ENCODE results near the gene ATF4. TPM values are rescaled to one million over a fixed set of nuclear protein-coding genes. Genes with fewer than 3 reads are reported as not detected.

Gene ATF4
- polyA plus RNA-seq, 12 donors: 294 to 376 (median 332) TPM; not detected in 1

DNA sequence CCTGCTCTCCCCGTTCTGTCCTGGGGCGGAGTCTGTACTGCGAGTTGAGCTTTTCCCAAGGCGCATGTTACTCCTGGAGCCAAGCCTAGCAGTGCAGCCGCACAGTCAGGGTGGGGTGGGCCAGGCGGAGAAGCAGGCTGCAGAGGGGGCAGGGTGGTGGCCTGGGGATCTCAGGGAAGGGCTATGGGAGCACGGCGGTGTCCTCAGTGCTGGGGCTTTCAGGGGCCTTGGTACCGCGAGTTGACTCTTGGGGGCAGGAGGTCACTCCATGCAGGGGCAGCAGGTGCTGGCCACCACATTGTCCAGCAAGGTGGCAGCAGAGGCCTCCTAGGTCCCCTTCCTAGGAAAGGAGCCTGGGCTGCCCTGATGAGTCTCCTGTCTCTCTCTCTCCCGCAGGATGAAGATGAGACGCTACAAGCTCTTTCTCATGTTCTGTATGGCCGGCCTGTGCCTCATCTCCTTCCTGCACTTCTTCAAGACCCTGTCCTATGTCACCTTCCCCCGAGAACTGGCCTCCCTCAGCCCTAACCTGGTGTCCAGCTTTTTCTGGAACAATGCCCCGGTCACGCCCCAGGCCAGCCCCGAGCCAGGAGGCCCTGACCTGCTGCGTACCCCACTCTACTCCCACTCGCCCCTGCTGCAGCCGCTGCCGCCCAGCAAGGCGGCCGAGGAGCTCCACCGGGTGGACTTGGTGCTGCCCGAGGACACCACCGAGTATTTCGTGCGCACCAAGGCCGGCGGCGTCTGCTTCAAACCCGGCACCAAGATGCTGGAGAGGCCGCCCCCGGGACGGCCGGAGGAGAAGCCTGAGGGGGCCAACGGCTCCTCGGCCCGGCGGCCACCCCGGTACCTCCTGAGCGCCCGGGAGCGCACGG is 33.2 kb upstream of the ATF4 start:
- no peak for DNase-seq

DNA sequence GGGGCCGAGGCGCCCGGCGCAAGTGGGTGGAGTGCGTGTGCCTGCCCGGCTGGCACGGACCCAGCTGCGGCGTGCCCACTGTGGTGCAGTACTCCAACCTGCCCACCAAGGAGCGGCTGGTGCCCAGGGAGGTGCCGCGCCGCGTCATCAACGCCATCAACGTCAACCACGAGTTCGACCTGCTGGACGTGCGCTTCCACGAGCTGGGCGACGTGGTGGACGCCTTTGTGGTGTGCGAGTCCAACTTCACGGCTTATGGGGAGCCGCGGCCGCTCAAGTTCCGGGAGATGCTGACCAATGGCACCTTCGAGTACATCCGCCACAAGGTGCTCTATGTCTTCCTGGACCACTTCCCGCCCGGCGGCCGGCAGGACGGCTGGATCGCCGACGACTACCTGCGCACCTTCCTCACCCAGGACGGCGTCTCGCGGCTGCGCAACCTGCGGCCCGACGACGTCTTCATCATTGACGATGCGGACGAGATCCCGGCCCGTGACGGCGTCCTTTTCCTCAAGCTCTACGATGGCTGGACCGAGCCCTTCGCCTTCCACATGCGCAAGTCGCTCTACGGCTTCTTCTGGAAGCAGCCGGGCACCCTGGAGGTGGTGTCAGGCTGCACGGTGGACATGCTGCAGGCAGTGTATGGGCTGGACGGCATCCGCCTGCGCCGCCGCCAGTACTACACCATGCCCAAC is 32.4 kb upstream of the ATF4 start:
- DNase-seq: no peak

DNA sequence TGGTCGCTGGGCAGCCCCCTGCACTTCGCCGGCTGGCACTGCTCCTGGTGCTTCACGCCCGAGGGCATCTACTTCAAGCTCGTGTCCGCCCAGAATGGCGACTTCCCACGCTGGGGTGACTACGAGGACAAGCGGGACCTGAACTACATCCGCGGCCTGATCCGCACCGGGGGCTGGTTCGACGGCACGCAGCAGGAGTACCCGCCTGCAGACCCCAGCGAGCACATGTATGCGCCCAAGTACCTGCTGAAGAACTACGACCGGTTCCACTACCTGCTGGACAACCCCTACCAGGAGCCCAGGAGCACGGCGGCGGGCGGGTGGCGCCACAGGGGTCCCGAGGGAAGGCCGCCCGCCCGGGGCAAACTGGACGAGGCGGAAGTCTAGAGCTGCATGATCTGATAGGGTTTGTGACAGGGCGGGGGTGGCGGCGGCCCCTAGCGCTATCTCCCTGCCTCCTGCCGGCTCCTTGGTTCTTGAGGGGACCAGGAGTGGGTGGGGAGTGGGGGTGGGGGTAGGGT is 31.7 kb upstream of the ATF4 start:
- no peak for DNase-seq

DNA sequence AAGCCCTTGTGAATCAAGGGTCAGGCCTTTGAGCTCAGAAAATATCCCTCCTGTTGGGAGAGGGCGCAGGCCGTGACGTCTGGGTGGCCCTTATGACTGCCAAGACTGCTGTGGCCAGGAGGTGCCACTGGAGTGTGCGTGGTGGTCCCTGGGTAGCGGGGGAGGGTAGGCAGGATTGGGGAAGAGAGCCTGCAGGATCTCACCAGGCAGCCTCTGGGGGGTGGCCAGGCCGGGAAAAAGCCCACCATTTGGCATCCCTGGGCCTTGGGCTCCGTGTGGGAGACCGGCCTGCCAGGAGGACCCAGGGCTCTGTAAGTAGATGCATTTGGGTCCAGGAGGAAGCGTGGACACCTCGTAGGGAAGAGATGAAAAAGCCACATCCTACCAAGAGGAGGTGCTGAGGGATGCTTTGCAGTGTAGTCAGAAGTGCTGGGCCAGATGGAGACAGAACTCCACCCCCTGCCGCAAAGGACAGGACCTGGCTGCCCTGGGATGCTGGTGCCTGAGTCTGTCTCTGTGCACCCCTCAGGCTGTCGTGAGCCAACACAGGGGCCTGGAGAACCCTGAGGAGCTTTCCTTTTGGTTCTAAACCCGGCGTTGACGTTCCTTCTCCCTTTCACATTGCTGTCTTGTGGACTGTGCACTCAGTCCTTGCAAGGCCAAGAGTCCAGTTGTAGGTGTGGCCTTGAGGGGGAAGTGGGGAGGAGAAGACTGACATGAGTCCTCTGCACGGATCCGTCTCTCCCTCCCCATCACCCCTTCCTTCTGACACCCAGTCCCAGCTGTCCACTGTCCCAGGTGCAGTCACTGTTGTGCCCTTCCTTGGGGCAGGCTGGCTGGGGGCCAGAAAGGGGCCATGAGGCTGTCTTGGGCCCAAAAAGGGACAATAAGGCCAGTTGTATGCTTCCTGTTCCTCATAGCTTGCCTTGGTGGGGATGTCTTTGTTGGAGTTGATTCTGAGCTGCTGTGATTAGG is 31.0 kb upstream of the ATF4 start:
- DNase-seq: no peak

DNA sequence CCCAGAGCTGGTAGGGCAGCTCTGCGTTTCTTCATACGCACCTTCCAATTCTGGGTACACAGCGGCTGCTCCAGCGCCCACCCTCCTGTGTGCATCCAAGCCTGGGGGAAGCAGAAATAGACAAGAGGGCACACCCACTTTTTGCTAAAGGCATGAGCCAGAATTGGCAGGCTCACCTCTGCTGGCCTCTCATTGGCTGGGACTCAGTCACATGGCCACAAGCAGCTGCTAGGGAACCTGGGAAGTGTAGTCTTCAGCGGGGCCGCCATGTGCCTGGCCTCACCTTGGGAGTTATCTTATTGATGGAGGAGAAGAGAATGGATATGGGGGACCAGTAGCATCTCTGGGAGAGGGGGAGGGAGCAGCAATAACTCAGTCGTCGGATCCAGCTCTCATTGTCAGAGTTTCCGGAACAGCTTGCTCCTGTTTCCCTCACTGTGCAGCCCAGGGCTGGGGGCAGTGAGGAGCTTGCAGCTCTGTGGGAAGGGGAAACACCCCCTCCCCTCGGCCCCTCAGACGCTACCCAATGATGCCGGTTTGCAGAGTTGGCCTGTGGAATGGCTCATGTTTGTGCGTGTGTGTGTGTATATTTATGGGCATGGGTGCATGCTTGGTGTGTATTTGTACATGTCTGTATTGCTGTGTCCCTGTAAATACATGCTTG is 30.1 kb upstream of the ATF4 start:
- DNase-seq: peak; percentile 65

DNA sequence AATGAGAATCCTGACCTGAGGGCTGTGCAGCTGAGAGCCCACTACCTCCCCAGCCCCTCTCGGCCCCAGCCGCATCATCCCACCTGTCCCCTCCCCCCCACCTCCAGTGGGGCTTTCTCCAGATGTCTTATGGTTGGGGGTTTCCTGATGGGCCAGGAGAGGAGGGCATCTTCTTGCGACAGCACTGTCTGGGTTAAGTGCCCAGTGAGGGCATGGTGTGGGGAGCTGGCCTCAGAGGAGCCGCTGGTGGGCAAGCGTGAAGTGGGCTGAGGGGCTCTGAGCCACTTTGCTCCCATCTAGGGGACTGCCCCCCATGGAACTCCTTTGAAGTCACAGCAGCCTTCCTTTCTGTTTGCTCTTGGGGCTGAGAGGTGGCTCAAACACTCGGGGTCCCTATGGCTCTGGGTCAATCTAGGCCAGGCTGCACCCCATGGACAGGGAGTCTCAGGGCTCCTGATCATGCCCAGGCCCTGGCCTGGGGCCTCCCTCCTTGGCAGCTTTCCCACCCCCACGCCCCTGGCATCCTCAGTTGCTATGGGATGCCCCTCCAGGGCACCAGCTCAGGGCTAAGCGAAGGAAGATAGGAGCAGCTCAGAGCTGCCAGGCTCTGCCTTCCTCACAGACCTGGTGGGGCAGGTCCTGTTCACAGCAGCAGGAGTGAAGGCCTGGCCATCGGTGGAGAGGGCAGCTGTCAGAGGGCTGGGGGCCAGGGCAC is 29.2 kb upstream of the ATF4 start:
- DNase-seq: no peak

DNA sequence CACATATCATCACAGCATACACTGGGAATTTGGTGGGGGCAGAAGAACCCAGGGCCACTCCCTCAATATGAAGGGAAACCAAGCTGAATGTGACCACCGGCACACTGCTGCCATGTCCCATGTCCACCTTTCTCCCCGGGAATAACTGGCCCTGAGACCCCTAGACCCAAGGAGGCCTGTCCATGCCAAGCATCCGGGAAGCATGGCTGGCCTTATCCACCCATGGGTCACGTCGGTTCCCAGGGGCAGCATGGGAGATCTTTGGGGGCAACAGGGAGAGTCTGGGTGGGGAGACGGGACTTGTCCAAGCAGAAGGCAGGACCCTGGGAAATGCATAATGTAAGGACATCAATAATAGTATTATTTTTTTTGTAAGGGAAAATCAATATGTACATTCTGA is 28.7 kb upstream of the ATF4 start:
- no peak for DNase-seq

DNA sequence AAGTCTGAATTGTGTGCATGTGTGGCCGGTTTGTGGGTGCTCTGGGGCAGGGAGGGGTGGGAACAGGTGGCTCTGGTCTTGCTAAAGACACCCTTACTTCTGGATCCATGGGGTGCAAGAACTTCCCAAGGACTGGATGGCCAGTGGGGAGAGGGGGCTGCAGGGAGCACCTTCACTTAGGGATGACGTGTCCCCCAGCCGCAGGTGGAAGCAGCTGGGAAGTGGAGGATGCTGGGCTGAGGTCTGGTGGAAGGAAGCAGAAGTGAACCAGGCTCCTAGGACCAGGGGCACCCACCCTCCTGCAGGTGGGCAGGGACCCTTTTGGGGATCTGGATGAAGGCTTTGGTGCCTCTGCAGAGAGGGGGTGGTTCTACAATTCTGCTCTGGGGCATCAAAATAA is 28.2 kb upstream of the ATF4 start:
- DNase-seq: no peak

DNA sequence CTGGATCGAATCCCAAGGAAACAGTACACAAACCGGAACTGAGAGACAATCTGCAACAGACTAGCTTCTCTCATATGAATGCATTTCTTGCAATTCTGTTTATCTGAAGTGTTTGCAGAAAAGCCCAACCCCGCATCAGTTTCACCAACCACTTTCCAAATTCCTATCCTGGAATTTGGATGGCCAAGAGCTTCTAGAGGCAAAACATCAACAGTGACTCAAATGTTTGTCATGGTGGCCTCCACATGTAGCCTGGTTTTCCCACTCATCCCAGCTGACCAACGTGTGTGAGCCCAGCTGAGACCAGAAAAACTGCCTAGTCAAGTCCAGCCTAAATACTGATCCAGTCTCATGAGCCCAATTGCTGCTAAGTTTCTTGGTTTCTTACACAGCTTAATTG is 26.6 kb upstream of the ATF4 start:
- no peak for DNase-seq

DNA sequence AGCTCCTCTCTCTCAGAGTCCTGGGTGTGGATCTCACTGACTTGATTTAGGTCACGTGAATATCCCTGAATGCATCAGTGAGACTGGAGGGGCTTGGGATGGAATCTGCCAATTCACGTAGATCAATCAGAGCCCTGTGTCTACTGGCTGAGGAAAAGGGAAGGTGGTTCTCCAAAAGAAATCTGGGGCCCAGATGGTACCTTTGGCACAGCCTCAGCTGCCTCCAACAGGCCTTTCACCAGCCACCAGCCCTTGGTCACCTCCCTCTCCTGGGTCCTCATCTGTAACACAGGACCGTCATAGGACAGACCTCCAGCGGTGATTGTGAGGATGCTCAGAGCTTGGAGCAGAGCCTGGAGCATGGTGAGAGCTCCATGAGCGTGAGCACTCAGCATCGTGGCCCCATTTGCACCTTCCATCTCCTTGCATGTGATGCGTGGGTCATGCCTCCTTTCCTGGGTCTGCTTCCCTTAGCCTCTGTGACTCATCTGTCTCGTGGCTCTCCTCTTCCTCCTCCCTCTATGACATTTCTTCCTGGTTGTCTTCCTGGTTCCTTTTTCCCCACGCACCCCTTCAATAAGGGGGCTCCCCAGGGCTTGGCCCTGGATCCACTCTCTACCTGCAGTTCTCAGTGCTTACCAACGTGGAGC is 25.8 kb upstream of the ATF4 start:
- DNase-seq: no peak

DNA sequence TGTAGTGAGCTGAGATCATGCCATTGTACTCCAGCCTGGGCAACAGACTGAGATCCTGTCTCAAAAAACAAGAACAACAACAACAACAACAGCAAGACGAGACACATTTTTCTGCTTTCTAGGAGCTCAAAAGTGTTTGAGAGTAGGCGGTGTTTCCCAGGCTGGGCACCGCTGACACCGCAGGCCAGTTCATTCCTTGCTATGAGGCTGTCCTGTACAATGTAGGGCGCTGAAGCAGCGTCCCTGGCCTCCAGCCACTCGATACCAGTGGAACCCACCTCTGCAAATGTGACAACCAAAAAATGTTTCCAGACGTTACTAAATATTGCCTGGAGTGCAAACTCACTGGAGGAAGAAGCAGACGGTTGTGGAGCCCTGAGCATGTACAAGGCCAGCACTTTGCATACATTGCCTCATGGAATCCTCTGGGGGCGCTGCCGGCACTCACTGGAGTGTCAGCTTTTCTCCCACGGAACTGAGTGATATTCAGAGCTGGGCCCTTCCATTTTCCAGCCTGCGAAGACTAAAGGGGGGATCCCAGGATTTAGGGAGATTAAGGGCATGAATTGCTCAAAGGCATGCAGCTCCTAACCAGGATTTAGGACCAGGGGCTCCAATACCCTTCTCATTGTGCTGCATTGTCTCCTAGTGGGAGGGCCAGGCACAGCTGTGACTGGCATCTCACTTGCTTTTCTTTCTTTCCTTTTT is 24.1 kb upstream of the ATF4 start:
- DNase-seq: peak; percentile 69

DNA sequence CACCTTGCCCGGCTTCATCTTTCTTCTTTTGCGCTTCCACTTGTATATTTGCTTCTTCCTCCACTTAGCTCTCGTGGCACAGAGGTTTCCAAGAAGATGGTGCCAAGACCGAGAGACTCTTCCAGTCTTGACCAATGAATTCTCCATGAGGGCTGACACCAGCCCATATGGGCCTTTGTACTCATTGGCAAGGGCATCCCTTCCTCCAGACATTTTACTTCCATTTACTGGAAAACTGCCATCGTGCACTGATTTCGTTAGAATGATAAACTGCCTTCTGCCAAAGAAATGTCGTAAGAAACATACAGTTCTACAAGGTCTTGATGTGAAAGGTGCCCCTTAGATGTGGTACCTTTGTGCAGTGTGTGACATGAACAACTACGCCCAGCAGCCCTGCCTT is 22.9 kb upstream of the ATF4 start:
- DNase-seq: no peak

DNA sequence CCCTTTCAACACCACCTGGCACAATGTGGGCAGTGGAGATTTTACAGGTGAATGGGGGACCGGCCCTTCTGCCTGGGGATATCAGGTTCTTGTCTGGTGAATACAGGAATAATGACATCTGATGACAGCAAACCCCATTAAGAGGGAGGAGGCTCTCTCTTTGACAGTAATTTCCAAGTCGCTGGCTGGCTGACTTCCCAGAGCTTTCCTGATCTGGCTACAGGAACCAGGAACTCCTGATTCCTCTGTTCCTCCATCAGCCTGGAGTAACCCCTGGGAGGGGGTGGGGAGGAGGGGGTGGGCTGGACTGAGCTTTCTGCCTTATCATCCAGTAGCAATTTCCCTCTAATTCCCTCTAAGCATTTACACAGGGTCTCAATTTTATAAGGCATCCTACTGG is 22.0 kb upstream of the ATF4 start:
- no peak for DNase-seq

DNA sequence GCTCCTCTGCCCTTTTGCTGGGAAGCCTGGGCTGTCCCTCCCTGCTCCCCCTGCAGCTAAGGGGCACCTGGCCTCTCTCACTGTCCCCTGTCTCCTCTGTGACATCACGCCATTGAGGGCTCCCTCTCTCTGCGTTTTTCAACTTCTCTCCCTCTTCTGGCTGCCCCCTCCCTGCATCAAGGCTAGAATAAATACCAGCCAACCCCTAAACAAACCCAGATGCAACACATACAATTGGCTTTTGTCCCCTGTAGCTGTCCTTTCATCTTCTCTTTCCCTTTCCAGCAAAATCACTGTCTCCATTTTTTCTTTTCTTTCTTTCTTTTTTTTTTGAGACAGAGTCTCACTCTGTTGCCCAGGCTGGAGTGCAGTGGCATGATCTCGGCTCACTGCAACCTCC is 21.6 kb upstream of the ATF4 start:
- DNase-seq: no peak

DNA sequence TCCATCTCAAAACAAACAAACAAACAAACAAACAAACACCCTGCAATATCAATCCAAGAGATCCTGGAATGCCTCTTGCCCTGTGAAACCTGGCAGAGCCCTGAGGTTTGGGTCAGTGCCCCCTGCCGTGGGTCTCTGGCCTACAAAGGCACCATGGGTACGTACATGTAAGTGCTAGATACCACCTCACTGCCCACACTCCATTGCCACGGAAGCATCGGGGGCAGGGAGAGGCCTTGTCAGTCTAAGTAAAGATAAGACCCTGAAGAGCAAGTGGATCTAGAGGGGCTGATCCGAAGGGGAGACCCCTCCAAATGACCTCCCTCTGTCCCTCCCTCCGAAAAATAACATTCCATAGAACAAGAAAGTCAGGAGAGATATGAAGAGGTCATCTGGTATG is 20.3 kb upstream of the ATF4 start:
- no peak for DNase-seq

DNA sequence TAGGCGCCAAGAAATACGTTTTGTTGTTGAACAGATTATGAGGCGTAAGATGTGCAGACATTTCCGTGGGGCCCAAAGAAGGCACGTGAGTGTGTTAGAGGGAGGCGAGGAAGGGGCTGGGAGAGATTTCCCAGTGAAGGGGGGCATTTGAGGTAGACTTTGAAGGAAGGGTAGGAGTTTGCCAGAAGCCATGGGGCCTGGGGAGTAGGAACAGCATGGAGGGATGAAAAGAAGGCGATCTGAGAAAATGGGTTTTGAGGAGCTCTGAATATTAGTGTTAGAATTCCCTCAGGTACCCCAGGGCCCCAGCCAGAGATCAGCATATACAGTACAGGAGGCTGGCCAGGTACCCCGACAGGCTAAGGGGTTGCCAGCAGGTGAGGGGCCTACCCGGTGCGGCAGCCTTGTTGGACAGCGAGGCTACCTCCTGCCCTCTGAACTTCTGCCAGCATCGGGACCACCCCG is 18.7 kb upstream of the ATF4 start:
- DNase-seq: no peak

DNA sequence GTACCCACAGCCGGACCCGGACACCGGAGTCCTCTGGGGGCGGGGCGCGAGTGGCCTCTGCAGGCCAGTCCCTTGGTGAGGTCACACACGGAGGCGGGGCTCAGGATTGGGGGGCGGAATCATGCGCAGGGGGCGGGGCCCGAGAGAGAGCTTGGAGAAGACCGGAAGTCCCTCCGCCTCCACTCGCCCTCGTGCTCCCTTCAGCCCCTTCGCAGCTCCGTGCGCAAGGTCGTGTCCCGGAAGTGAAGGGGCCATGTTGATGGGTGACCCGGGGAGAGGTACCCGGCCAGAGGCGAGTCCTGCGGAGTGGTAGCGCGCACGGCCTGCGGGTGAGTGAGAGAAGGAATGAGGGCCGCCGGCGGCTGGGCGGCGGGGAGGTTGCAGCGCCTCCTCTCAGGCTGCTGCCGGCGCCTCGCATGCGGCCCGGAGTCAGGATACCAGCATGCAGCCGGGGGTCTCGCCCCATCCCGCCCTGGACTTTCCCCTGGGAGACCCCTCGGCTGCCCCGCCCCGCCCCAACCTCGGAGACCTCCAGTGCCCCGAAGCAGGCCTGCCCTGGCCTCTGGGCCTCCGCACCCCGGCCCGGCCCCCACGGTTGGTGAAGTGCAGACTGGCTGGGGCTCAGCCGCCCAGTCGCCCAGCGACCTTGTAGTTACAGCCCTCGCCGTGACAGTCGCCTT is 18.1 kb upstream of the ATF4 start, which contains the start of gene MIEF1:
MIEF1 (plus strand) TSS at position 182 of the 680 bp plus-strand sequence. CDS start 9,005 bp downstream, outside the sequence.
- peak; percentile 97 for DNase-seq

DNA sequence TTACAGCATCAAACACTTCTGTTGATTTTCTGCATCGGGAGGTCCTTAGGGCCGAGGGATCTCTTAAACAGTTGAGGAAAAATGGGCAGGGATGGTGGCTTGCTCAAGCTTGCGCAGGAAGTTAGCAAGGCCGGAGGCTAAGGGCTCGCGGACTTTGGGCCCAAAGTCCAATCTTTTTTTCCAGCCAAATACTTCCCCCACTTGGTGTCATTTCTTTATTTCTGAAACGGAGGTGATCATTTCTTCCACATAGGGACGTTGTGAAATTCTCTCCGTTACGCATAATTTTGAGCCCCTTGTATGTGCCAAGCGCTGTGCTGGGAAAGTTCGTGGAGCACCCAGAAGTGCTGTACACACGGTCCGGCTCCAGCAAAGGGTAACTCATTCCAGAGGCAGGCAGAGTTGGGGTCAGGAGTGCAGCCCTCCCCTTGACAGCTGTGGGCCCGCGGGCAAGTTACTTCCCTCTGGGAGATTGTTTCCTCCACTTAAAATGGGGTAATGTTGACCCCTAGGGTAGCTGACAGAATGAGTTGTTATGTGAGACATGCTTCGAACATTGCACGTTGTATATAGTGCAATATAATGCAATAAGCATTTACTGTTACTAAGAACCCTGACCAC is 17.5 kb upstream of the ATF4 start:
- no peak for DNase-seq
